ENCODE data around the gene CLTA. TPM values are rescaled to one million over a fixed set of nuclear protein-coding genes. Genes with fewer than 3 reads are reported as not detected.

The CLTA gene
- polyA plus RNA-seq, 1 of the 3 experiments (the other 2 are of a cell fraction), result 260 TPM

- no peaks in the 10 kb centered on the region for H3K9me3 ChIP-seq
- H4K20me1 ChIP-seq (ENCODE audit: insufficient read depth), result peaks cover 8% of the 10 kb centered on the region
- no peaks in the 10 kb centered on the region for H3K9me2 ChIP-seq
- ChIA-PET POLR2A (interaction anchor here (0.7 kb wide), 1 partner anchor 9 kb away, joined by 3 read pairs; no protein-coding TSS in a partner anchor), CTCF (interaction anchor here (1.4 to 8.1 kb wide), 5 partner anchors 11 to 50 kb away, joined by 3 to 113 read pairs (median 5); partner anchors contain the start of gene CCIN)
- no peak overlapping the region for H3K27ac ChIP-seq (ENCODE audit: low read depth in 2 of 2, low read length in 1 of 2)
- H3K36me3 ChIP-seq (replicated peaks in 1 of 2; ENCODE audit: control insufficient read depth in 1 of 2, insufficient read depth in 2 of 2, low read length in 1 of 2), result peaks cover 0 to 23% of the 10 kb centered on the region in 2 experiments
- no peak overlapping the region for H3K9ac ChIP-seq
- peaks cover 50% of the 10 kb centered on the region for H3K79me2 ChIP-seq (ENCODE audit: insufficient read depth)
- no peak overlapping the region for H2AFZ ChIP-seq (ENCODE audit: low read depth)
- no peaks in the 10 kb centered on the region for H3F3A ChIP-seq (replicated peaks; ENCODE audit: insufficient read depth)
- WGBS (ENCODE audit: low lambda C conversion rate), result 95% methylated on average over 7 of the region's 7 CpGs
- H3K4me1 ChIP-seq (ENCODE audit: control insufficient read depth in 1 of 2, insufficient read depth in 2 of 2, low read depth in 1 of 2, low read length in 1 of 2), result peaks cover 0 to 21% of the 10 kb centered on the region in 2 experiments; a peak in 2 of 4 replicates
- no peak overlapping the region for H3K4me3 ChIP-seq (ENCODE audit: low read depth in 2 of 2, low read length in 1 of 2)
- H3K27me3 ChIP-seq (ENCODE audit: insufficient read depth), result no peaks in the 10 kb centered on the region
- TF ChIP-seq FOXM1 (IDR thresholded peaks at IDR 0.05; ENCODE audit: low read depth) (no peak), USF1 (IDR thresholded peaks at IDR 0.05; ENCODE audit: borderline replicate concordance, low read depth) (no peak), MXI1 (IDR thresholded peaks at IDR 0.05; ENCODE audit: low read depth, low read length) (no peak), TAF1 (IDR thresholded peaks at IDR 0.05; ENCODE audit: borderline replicate concordance, low read depth, low read length) (no peak), RCOR1 (IDR thresholded peaks at IDR 0.05; ENCODE audit: low read length) (no peak), YY1 (IDR thresholded peaks at IDR 0.05; ENCODE audit: low read depth) (no peak), GATA2 (CRISPR knock-in tag; IDR thresholded peaks at IDR 0.05) (no peak), NFIC (IDR thresholded peaks at IDR 0.05; ENCODE audit: borderline replicate concordance) (no peak)
- H3K4me2 ChIP-seq, result no peak overlapping the region
- no peak for DNase-seq
These were observed 49.0 kb upstream of the CLTA start for GRCh38 chr9:36141761-36142160.

- no peak overlapping the region for H3K4me2 ChIP-seq
- WGBS (ENCODE audit: low lambda C conversion rate), result 88% methylated on average over 11 of the region's 12 CpGs
- H2AFZ ChIP-seq (ENCODE audit: low read depth), result no peak overlapping the region
- DNase-seq, result no peak
- TF ChIP-seq GABPA (IDR thresholded peaks at IDR 0.05; ENCODE audit: low read depth) (no peak), MEF2A (IDR thresholded peaks at IDR 0.05; ENCODE audit: borderline replicate concordance, low read depth) (no peak), YY1 (IDR thresholded peaks at IDR 0.05; ENCODE audit: low read depth) (no peak), ELF1 (IDR thresholded peaks at IDR 0.05) (no peak)
- H3K4me1 ChIP-seq (ENCODE audit: control insufficient read depth in 1 of 2, insufficient read depth in 2 of 2, low read depth in 1 of 2, low read length in 1 of 2), result peaks cover 1 to 14% of the 10 kb centered on the region in 2 experiments; a peak in 2 of 4 replicates
- H3F3A ChIP-seq (replicated peaks; ENCODE audit: insufficient read depth), result peaks cover 7% of the 10 kb centered on the region
- no peak overlapping the region for H3K4me3 ChIP-seq (ENCODE audit: low read depth in 2 of 2, low read length in 1 of 2)
- no peak overlapping the region for H3K27ac ChIP-seq (ENCODE audit: low read depth in 2 of 2, low read length in 1 of 2)
- H4K20me1 ChIP-seq (ENCODE audit: insufficient read depth), result peaks cover 8% of the 10 kb centered on the region
- H3K27me3 ChIP-seq (ENCODE audit: insufficient read depth), result no peaks in the 10 kb centered on the region
- ChIA-PET CTCF (interaction anchor here (0.6 to 8.1 kb wide), 2 partner anchors 24 to 187 kb away, joined by 3 to 113 read pairs; partner anchors contain the start of gene CCIN), POLR2A (no interaction called here)
- H3K36me3 ChIP-seq (replicated peaks in 1 of 2; ENCODE audit: control insufficient read depth in 1 of 2, insufficient read depth in 2 of 2, low read length in 1 of 2), result peaks cover 0 to 23% of the 10 kb centered on the region in 2 experiments
- no peak overlapping the region for H3K9ac ChIP-seq
- H3K9me3 ChIP-seq, result no peaks in the 10 kb centered on the region
- H3K79me2 ChIP-seq (ENCODE audit: insufficient read depth), result peaks cover 41% of the 10 kb centered on the region
- H3K9me2 ChIP-seq, result no peaks in the 10 kb centered on the region
These were observed 48.0 kb upstream of the CLTA start for GRCh38 chr9:36142510-36143244.

Measured in SK-N-SH (cell line).